ENCODE measurements around the gene ABHD15. TPM values are rescaled to one million over a fixed set of nuclear protein-coding genes. Genes with fewer than 3 reads are reported as not detected.

Gene ABHD15
- total RNA-seq = 10 to 100 TPM; 19.0 to 41.2 (median 32.2) TPM

GRCh38 chr17:29566473-29567303, at the start of gene ABHD15:
ABHD15 (minus strand) TSS chr17:29567037; CDS start chr17:29566966, 71 bp downstream.
- no peaks in the 10 kb centered on the region for H3K27me3 ChIP-seq
- peaks cover 0 to 9% (median 0%) of the 10 kb centered on the region in 3 donors for H3K36me3 ChIP-seq
- TF ChIP-seq, protein P1, sequence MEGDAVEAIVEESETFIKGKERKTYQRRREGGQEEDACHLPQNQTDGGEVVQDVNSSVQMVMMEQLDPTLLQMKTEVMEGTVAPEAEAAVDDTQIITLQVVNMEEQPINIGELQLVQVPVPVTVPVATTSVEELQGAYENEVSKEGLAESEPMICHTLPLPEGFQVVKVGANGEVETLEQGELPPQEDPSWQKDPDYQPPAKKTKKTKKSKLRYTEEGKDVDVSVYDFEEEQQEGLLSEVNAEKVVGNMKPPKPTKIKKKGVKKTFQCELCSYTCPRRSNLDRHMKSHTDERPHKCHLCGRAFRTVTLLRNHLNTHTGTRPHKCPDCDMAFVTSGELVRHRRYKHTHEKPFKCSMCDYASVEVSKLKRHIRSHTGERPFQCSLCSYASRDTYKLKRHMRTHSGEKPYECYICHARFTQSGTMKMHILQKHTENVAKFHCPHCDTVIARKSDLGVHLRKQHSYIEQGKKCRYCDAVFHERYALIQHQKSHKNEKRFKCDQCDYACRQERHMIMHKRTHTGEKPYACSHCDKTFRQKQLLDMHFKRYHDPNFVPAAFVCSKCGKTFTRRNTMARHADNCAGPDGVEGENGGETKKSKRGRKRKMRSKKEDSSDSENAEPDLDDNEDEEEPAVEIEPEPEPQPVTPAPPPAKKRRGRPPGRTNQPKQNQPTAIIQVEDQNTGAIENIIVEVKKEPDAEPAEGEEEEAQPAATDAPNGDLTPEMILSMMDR (IDR thresholded peaks at IDR 0.05) = peak in 2 of 6 experiments; percentile 8 to 18
- TF ChIP-seq POLR2A (IDR thresholded peaks at IDR 0.05) = peak; percentile 60 to 80
- H3K4me3 ChIP-seq = peak within 1 kb of the TSS; percentile 66 to 74 (median 69)
- H3K27ac ChIP-seq = peak within 1 kb of the TSS; percentile 90 to 94 (median 94)
- H3K4me1 ChIP-seq = peaks cover 0 to 41% (median 25%) of the 10 kb centered on the region in 4 donors
- DNase-seq = peak; percentile 73 to 91 (median 90)
- H3K9me3 ChIP-seq = no peaks in the 10 kb centered on the region

DNA sequence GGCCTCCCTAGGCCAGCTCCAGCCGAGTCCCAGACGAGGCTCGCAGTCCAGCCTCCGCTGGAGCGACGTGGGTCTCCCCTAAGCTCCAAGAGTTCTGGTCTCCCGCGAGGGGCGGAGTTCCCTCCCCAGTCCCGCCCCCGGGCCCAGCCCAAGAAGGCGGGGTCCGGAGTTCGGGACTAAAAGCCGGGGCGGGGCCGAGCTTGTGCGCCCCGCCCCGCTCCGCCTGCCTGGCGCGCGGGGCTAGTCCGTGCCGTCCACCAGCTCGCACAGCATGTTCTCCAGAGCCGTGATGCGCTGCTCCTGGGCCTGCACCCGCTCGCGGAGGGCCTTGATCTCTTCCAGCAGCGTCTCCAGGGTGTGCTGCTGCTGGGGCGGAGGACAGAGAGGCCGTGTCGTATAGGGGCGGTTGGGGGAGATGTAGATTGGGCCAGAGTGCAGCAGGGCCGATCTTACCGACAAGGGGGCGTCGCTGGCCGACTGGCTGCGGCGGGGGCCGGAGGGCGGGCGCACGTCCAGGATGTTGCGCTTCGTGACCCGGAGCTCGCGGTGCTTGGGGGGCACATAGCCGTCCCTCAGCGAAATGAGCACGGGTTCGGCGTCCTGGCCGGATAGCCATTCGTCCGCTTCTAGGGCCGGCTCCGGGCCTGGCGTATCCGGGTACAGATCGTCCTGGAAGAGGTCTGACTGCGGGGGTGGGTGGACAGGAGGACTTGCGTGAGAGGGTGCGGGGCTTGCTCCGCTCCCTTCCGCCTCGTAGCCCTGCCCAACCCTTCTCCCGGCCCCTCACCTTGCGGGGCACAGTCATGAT, 48.9 kb upstream of the ABHD15 start:
- Histone ChIP-seq H3K4me1 (peaks cover 5 to 55% (median 45%) of the 10 kb centered on the region in 4 donors), H3K27me3 (no peaks in the 10 kb centered on the region), H3K36me3 (no peaks in the 10 kb centered on the region), H3K9me3 (peaks cover 0 to 4% (median 0%) of the 10 kb centered on the region in 4 donors), H3K27ac (peak overlapping the region; percentile 6 to 59 (median 44)), H3K4me3 (peak overlapping the region; percentile 32 to 53 (median 43))
- TF ChIP-seq, protein P1 (IDR thresholded peaks at IDR 0.05) = no peak
- TF ChIP-seq POLR2A (IDR thresholded peaks at IDR 0.05) = peak in 1 of 2 donors; percentile 48
- DNase-seq = peak; percentile 89 to 95 (median 90)

- Histone ChIP-seq H3K27ac (peak overlapping the region in 3 of 4 donors; percentile 32 to 59 (median 40)), H3K4me3 (peak overlapping the region; percentile 32 to 53 (median 43)), H3K9me3 (peaks cover 0 to 4% (median 0%) of the 10 kb centered on the region in 4 donors), H3K27me3 (no peaks in the 10 kb centered on the region), H3K36me3 (no peaks in the 10 kb centered on the region), H3K4me1 (peaks cover 5 to 55% (median 45%) of the 10 kb centered on the region in 4 donors)
- no peak for TF ChIP-seq POLR2A (IDR thresholded peaks at IDR 0.05)
- TF ChIP-seq, protein P1 (IDR thresholded peaks at IDR 0.05) = peak in 1 of 6 experiments; percentile 7
- DNase-seq = peak in 2 of 3 donors; percentile 61 to 82
Observed at GRCh38 chr17:29615048-29615385, 48.2 kb upstream of the ABHD15 start.

DNA sequence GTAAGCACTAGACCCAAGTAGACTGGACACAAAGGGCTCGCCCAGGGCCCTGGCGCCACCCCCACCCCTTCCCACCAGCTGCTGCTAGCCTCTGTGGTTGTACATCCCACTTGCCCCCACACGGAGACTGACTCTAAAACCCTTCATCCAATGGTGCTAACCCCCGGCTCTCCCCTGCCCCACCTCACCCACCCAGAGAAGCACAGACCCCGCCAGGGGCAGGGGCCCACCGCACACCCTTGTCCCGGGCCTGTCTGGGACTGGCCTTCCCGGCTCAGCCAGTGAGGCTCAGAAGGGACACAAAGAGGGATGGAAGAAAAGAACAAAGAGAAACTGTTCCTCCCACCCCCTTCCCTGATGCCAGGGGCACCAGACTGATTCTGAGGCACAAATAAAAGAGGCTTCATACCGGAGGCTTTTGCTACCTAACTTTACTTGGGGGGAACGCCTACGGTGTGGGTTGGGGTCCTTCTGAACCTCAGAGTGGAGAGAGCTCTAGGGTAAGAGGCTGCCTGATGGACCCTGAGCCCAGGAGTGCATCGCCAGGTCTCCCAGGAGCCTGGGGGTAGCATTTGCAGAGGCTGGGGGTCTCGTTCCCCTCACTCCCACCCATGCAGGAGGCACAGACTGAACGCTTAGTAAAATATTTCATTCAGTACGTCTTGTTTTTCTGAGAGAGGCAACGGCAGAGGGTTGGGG, 47.7 kb upstream of the ABHD15 start:
- no peak for DNase-seq
- TF ChIP-seq, protein P1 (IDR thresholded peaks at IDR 0.05) = no peak
- TF ChIP-seq POLR2A (IDR thresholded peaks at IDR 0.05) = no peak
- Histone ChIP-seq H3K4me3 (no peak overlapping the region), H3K36me3 (no peaks in the 10 kb centered on the region), H3K9me3 (peaks cover 0 to 4% (median 0%) of the 10 kb centered on the region in 4 donors), H3K4me1 (peaks cover 5 to 55% (median 45%) of the 10 kb centered on the region in 4 donors), H3K27me3 (no peaks in the 10 kb centered on the region), H3K27ac (no peak overlapping the region)

DNA sequence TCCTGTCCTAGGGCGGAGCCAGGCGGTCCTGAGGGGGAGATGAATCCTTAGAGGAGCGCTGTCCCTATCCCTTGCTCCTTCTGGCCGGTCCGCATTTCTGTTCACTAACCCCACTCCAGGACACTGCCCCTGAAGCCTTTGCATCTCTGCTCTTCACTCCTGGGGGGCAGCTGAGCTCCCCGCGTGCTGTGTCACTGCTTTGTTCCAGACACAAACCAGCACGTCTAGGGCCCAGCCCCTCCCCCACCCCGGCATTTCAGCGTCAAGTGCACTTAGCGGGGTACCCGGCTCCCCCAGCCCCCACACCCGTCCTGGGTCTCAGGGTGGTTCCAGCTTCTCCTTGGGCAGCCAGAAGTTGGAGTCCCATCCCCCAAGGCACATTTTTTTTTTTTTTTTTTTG, 47.0 kb upstream of the ABHD15 start:
- no peak for DNase-seq
- Histone ChIP-seq H3K27ac (peak overlapping the region in 1 of 4 donors; percentile 50), H3K4me3 (peak overlapping the region; percentile 30 to 46 (median 36)), H3K4me1 (peaks cover 5 to 55% (median 45%) of the 10 kb centered on the region in 4 donors), H3K27me3 (no peaks in the 10 kb centered on the region), H3K36me3 (no peaks in the 10 kb centered on the region), H3K9me3 (peaks cover 0 to 4% (median 0%) of the 10 kb centered on the region in 4 donors)
- TF ChIP-seq POLR2A (IDR thresholded peaks at IDR 0.05) = no peak
- TF ChIP-seq, protein P1 (IDR thresholded peaks at IDR 0.05) = no peak

Measured in Peyer's patch (tissue), 4 donors.